Measurements from ENCODE around the gene WDR62. TPM values are rescaled to one million over a fixed set of nuclear protein-coding genes. Genes with fewer than 3 reads are reported as not detected.

Gene WDR62
- total RNA-seq, 1 experiment from 2014 or later: 32.9 TPM

GRCh38 chr19:36092566-36092965 lies 37.9 kb downstream of the WDR62 start:
- H3K27ac Mint-ChIP-seq (ENCODE audit: unreplicated experiment): no peak overlapping the region
- no TSS peak for BruUV-seq (replicated peaks)
- H3K9me3 Mint-ChIP-seq (ENCODE audit: unreplicated experiment): no peaks in the 10 kb centered on the region
- H3K9me3 ChIP-seq: no peaks in the 10 kb centered on the region
- no peak overlapping the region for H3K4me3 Mint-ChIP-seq (ENCODE audit: unreplicated experiment)
- DNase-seq: no peak
- H3K27me3 ChIP-seq (replicated peaks; ENCODE audit: control insufficient read depth, insufficient read depth, low read length): no peaks in the 10 kb centered on the region
- no peaks in the 10 kb centered on the region for H3K4me1 ChIP-seq
- CTCF ChIA-PET: no interaction called here
- POLR2A ChIA-PET: no interaction called here
- H3K27me3 Mint-ChIP-seq (ENCODE audit: insufficient read depth, unreplicated experiment): no peaks in the 10 kb centered on the region
- peaks cover 1% of the 10 kb centered on the region; the same call in 1 of the 2 replicates for H3K36me3 ChIP-seq (ENCODE audit: control insufficient read depth, insufficient read depth, low read length)
- H3K4me3 ChIP-seq (ENCODE audit: low read depth, low read length): no peak overlapping the region
- no peaks in the 10 kb centered on the region for H3K4me1 Mint-ChIP-seq (ENCODE audit: low read depth, unreplicated experiment)
- H3K36me3 Mint-ChIP-seq (ENCODE audit: insufficient read depth, unreplicated experiment): peaks cover 59% of the 10 kb centered on the region
- intact Hi-C loops (cut with micrococcal nuclease; ENCODE audit: unreplicated experiment): no loop called here
- TF ChIP-seq CTCF (IDR thresholded peaks at IDR 0.05; ENCODE audit: insufficient read depth in 1 of 2, low read depth in 1 of 2, low read length in 1 of 2, severe bottlenecking in 1 of 2, unreplicated experiment in 1 of 2): no peak

- POLR2A ChIA-PET: no interaction called here
- CTCF ChIA-PET: no interaction called here
- intact Hi-C loops (cut with micrococcal nuclease; ENCODE audit: unreplicated experiment): no loop called here
- H3K4me1 ChIP-seq: no peaks in the 10 kb centered on the region
- no peaks in the 10 kb centered on the region for H3K9me3 Mint-ChIP-seq (ENCODE audit: unreplicated experiment)
- no peaks in the 10 kb centered on the region for H3K9me3 ChIP-seq
- DNase-seq: no peak
- no peaks in the 10 kb centered on the region for H3K27me3 ChIP-seq (replicated peaks; ENCODE audit: control insufficient read depth, insufficient read depth, low read length)
- H3K4me3 Mint-ChIP-seq (ENCODE audit: unreplicated experiment): no peak overlapping the region
- H3K36me3 Mint-ChIP-seq (ENCODE audit: insufficient read depth, unreplicated experiment): peaks cover 55% of the 10 kb centered on the region
- no peaks in the 10 kb centered on the region for H3K4me1 Mint-ChIP-seq (ENCODE audit: low read depth, unreplicated experiment)
- H3K36me3 ChIP-seq (ENCODE audit: control insufficient read depth, insufficient read depth, low read length): peaks cover 1% of the 10 kb centered on the region; the same call in 1 of the 2 replicates
- TF ChIP-seq CTCF (IDR thresholded peaks at IDR 0.05; ENCODE audit: insufficient read depth in 1 of 2, low read depth in 1 of 2, low read length in 1 of 2, severe bottlenecking in 1 of 2, unreplicated experiment in 1 of 2): no peak
- no peak overlapping the region for H3K4me3 ChIP-seq (ENCODE audit: low read depth, low read length)
- no TSS peak for BruUV-seq (replicated peaks)
- H3K27me3 Mint-ChIP-seq (ENCODE audit: insufficient read depth, unreplicated experiment): no peaks in the 10 kb centered on the region
- H3K27ac Mint-ChIP-seq (ENCODE audit: unreplicated experiment): no peak overlapping the region
These were observed 38.5 kb downstream of the WDR62 start for GRCh38 chr19:36093146-36093662.

- H3K36me3 Mint-ChIP-seq (ENCODE audit: insufficient read depth, unreplicated experiment): peaks cover 55% of the 10 kb centered on the region
- H3K4me3 Mint-ChIP-seq (ENCODE audit: unreplicated experiment): no peak overlapping the region
- no peaks in the 10 kb centered on the region for H3K9me3 Mint-ChIP-seq (ENCODE audit: unreplicated experiment)
- intact Hi-C loops (cut with micrococcal nuclease; ENCODE audit: unreplicated experiment): no loop called here
- no peak overlapping the region for H3K4me3 ChIP-seq (ENCODE audit: low read depth, low read length)
- no peaks in the 10 kb centered on the region; the same call in 1 of the 2 replicates for H3K36me3 ChIP-seq (ENCODE audit: control insufficient read depth, insufficient read depth, low read length)
- no peaks in the 10 kb centered on the region for H3K4me1 Mint-ChIP-seq (ENCODE audit: low read depth, unreplicated experiment)
- CTCF ChIA-PET: no interaction called here
- BruUV-seq (replicated peaks): no TSS peak
- no peaks in the 10 kb centered on the region for H3K27me3 Mint-ChIP-seq (ENCODE audit: insufficient read depth, unreplicated experiment)
- H3K27me3 ChIP-seq (replicated peaks; ENCODE audit: control insufficient read depth, insufficient read depth, low read length): no peaks in the 10 kb centered on the region
- no peaks in the 10 kb centered on the region for H3K4me1 ChIP-seq
- TF ChIP-seq CTCF (IDR thresholded peaks at IDR 0.05; ENCODE audit: insufficient read depth in 1 of 2, low read depth in 1 of 2, low read length in 1 of 2, severe bottlenecking in 1 of 2, unreplicated experiment in 1 of 2): no peak
- no peak for DNase-seq
- H3K27ac Mint-ChIP-seq (ENCODE audit: unreplicated experiment): no peak overlapping the region
- POLR2A ChIA-PET: no interaction called here
- H3K9me3 ChIP-seq: no peaks in the 10 kb centered on the region
These were observed 39.0 kb downstream of the WDR62 start for GRCh38 chr19:36093687-36094086.

All from Caco-2 (cell line).